Measurements from ENCODE around the gene KRTAP5-2.
"Not testable (repeated sequence)": the region's sequence is repeated elsewhere in the genome, so short reads cannot be mapped to it uniquely, and the experiment has no call there.

The KRTAP5-2 gene

GRCh38 chr11:1581976-1582375 is 16.1 kb downstream of the KRTAP5-2 start:
- peaks cover 3% of the 10 kb centered on the region for H3K9me3 ChIP-seq (ENCODE audit: insufficient read depth, low read length, severe bottlenecking)

GRCh38 chr11:1576825-1577224 is 21.3 kb downstream of the KRTAP5-2 start:
- ATAC-seq (ENCODE audit: insufficient read depth, low read depth): no peak
- H3K27ac ChIP-seq (ENCODE audit: low read length): no peak overlapping the region
- H2AFZ ChIP-seq (ENCODE audit: low read depth, low read length): no peak overlapping the region
- H4K20me1 ChIP-seq (ENCODE audit: insufficient read depth, low read length): peaks cover 5% of the 10 kb centered on the region
- TF ChIP-seq EZH2 (IDR thresholded peaks at IDR 0.05; ENCODE audit: borderline replicate concordance, low read depth, low read length, severe bottlenecking) (no peak), CTCF (IDR thresholded peaks at IDR 0.05; ENCODE audit: borderline replicate concordance, extremely low read depth, low read length, poor library complexity, severe bottlenecking) (no peak)
- H3K27me3 ChIP-seq (ENCODE audit: insufficient read depth, low read length, poor library complexity): no peaks in the 10 kb centered on the region
- no peak for DNase-seq
- H3K4me2 ChIP-seq (ENCODE audit: insufficient read depth, low read length): no peak overlapping the region
- H3K36me3 ChIP-seq (ENCODE audit: insufficient read depth, low read length): no peaks in the 10 kb centered on the region
- no peaks in the 10 kb centered on the region for H3K79me2 ChIP-seq (ENCODE audit: insufficient read depth, low read length)
- H3K4me3 ChIP-seq (ENCODE audit: low read depth in 1 of 2, low read length in 2 of 2): no peak overlapping the region
- H3K4me1 ChIP-seq (ENCODE audit: insufficient read depth, low read length): no peaks in the 10 kb centered on the region
- H3K9me3 ChIP-seq (ENCODE audit: insufficient read depth, low read length, severe bottlenecking): no peaks in the 10 kb centered on the region
- no peak overlapping the region for H3K9ac ChIP-seq (ENCODE audit: low read depth, low read length)

More at GRCh38 chr11:1581976-1582375, 16.1 kb downstream of the KRTAP5-2 start:
- Histone ChIP-seq H3K27me3 (ENCODE audit: insufficient read depth, low read length, poor library complexity) (no peaks in the 10 kb centered on the region), H3K36me3 (ENCODE audit: insufficient read depth, low read length) (no peaks in the 10 kb centered on the region), H3K4me3 (ENCODE audit: low read depth in 1 of 2, low read length in 2 of 2) (no peak overlapping the region), H3K4me2 (ENCODE audit: insufficient read depth, low read length) (no peak overlapping the region), H4K20me1 (ENCODE audit: insufficient read depth, low read length) (no peaks in the 10 kb centered on the region), H3K9ac (ENCODE audit: low read depth, low read length) (no peak overlapping the region), H3K79me2 (ENCODE audit: insufficient read depth, low read length) (no peaks in the 10 kb centered on the region), H2AFZ (ENCODE audit: low read depth, low read length) (no peak overlapping the region), H3K4me1 (ENCODE audit: insufficient read depth, low read length) (no peaks in the 10 kb centered on the region), H3K27ac (ENCODE audit: low read length) (no peak overlapping the region)
- no peak for DNase-seq
- ATAC-seq (ENCODE audit: insufficient read depth, low read depth): no peak
- no peak for TF ChIP-seq EZH2 (IDR thresholded peaks at IDR 0.05; ENCODE audit: borderline replicate concordance, low read depth, low read length, severe bottlenecking)
- TF ChIP-seq CTCF (IDR thresholded peaks at IDR 0.05; ENCODE audit: borderline replicate concordance, extremely low read depth, low read length, poor library complexity, severe bottlenecking): no peak

- H3K79me2 ChIP-seq (ENCODE audit: insufficient read depth, low read length); H4K20me1 ChIP-seq (ENCODE audit: insufficient read depth, low read length); H3K4me3 ChIP-seq (ENCODE audit: low read depth in 1 of 2, low read length in 2 of 2); H3K36me3 ChIP-seq (ENCODE audit: insufficient read depth, low read length); ATAC-seq (ENCODE audit: insufficient read depth, low read depth); H3K9ac ChIP-seq (ENCODE audit: low read depth, low read length); H3K27ac ChIP-seq (ENCODE audit: low read length); H2AFZ ChIP-seq (ENCODE audit: low read depth, low read length); H3K4me1 ChIP-seq (ENCODE audit: insufficient read depth, low read length); H3K4me2 ChIP-seq (ENCODE audit: insufficient read depth, low read length); H3K9me3 ChIP-seq (ENCODE audit: insufficient read depth, low read length, severe bottlenecking); H3K27me3 ChIP-seq (ENCODE audit: insufficient read depth, low read length, poor library complexity); DNase-seq: not testable (repeated sequence)
Measured at GRCh38 chr11:1575756-1576155, 22.3 kb downstream of the KRTAP5-2 start.

- TF ChIP-seq EZH2 (IDR thresholded peaks at IDR 0.05; ENCODE audit: borderline replicate concordance, low read depth, low read length, severe bottlenecking) (no peak), CTCF (IDR thresholded peaks at IDR 0.05; ENCODE audit: borderline replicate concordance, extremely low read depth, low read length, poor library complexity, severe bottlenecking) (no peak)
- DNase-seq (no peak), ATAC-seq (ENCODE audit: insufficient read depth, low read depth) (no peak)
- Histone ChIP-seq H3K4me1 (ENCODE audit: insufficient read depth, low read length) (no peaks in the 10 kb centered on the region), H3K9ac (ENCODE audit: low read depth, low read length) (no peak overlapping the region), H3K27ac (ENCODE audit: low read length) (no peak overlapping the region), H3K4me2 (ENCODE audit: insufficient read depth, low read length) (no peak overlapping the region), H3K36me3 (ENCODE audit: insufficient read depth, low read length) (no peaks in the 10 kb centered on the region), H3K79me2 (ENCODE audit: insufficient read depth, low read length) (no peaks in the 10 kb centered on the region), H4K20me1 (ENCODE audit: insufficient read depth, low read length) (peaks cover 5% of the 10 kb centered on the region), H2AFZ (ENCODE audit: low read depth, low read length) (no peak overlapping the region), H3K4me3 (ENCODE audit: low read depth in 1 of 2, low read length in 2 of 2) (no peak overlapping the region), H3K9me3 (ENCODE audit: insufficient read depth, low read length, severe bottlenecking) (no peaks in the 10 kb centered on the region), H3K27me3 (ENCODE audit: insufficient read depth, low read length, poor library complexity) (no peaks in the 10 kb centered on the region)
Measured at GRCh38 chr11:1574933-1575242, 23.2 kb downstream of the KRTAP5-2 start.

Data from DND-41 (cell line).